Measurements from ENCODE around the gene SCAP.
"Not testable (repeated sequence)": the region's sequence is repeated elsewhere in the genome, so short reads cannot be mapped to it uniquely, and the experiment has no call there.

The SCAP gene

DNA sequence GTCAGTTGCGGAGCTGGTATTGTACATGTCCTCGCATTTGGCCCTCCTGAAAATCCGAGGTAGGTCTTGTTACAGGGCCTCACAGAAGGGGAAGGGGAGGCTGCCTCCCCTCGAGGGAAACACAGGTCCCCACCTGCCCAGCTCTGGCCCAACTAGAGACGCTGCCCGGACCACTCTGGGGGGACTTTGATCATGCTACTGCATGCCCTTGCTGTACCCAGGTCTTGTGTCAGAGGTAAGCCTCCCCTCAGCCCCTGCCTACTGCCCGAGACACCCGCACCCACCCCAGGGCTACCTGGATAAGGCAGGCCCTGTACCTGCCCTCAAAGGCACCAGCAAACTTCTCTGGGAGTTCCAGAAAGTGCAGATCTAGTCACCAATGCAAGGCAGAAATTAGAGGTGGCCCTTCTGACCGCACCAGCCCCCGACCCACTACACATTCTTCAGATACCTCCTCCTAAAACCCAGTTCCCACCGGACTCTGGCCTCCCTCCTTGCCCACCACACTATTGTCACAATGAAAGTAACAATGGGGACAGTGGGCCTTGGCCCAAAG lies 981 bp upstream of the SCAP start:
- peak overlapping the region; percentile 56 for H3K4me3 ChIP-seq (ENCODE audit: low read depth, low read length)
- no peaks in the 10 kb centered on the region for H3K9me3 ChIP-seq (ENCODE audit: control insufficient read depth, low read length)
- peak overlapping the region; percentile 70 for H3K27ac ChIP-seq
- peak overlapping the region; percentile 85 for H3K4me2 ChIP-seq (ENCODE audit: low read length)
- peak overlapping the region; percentile 93 for H2AFZ ChIP-seq
- peaks cover 30% of the 10 kb centered on the region for H3K79me2 ChIP-seq
- no peaks in the 10 kb centered on the region for H3K36me3 ChIP-seq (ENCODE audit: control insufficient read depth, insufficient read depth, low read length)
- peaks cover 8% of the 10 kb centered on the region for H3K4me1 ChIP-seq
- no peak overlapping the region for H3K9ac ChIP-seq
- TF ChIP-seq CTCF (IDR thresholded peaks at IDR 0.05), result no peak
- no peaks in the 10 kb centered on the region for H3K27me3 ChIP-seq (ENCODE audit: control insufficient read depth, insufficient read depth, low read length)

DNA sequence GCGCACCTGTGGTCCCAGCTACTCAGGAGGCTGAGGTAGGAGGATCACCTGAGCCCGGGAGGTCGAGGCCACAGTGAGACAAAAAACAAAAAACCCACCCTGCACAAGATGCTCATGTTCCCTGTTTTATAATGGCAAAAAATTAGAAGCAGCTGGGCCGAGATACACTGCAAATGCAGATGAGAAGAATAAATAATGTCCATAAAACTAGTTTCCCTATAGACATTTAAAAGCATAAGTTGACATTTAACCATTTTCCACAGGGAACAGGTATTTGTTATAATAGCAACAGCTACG lies 537 bp upstream of the SCAP start:
- H3K36me3 ChIP-seq (ENCODE audit: control insufficient read depth, insufficient read depth, low read length), result no peaks in the 10 kb centered on the region
- peaks cover 8% of the 10 kb centered on the region for H3K4me1 ChIP-seq
- TF ChIP-seq CTCF (IDR thresholded peaks at IDR 0.05), result no peak
- H2AFZ ChIP-seq, result peak overlapping the region; percentile 93
- no peaks in the 10 kb centered on the region for H3K27me3 ChIP-seq (ENCODE audit: control insufficient read depth, insufficient read depth, low read length)
- no peaks in the 10 kb centered on the region for H3K9me3 ChIP-seq (ENCODE audit: control insufficient read depth, low read length)
- H3K79me2 ChIP-seq, result peaks cover 34% of the 10 kb centered on the region
- peak overlapping the region; percentile 70 for H3K27ac ChIP-seq
- H3K4me3 ChIP-seq (ENCODE audit: low read depth, low read length), result peak overlapping the region; percentile 56
- peak overlapping the region; percentile 85 for H3K4me2 ChIP-seq (ENCODE audit: low read length)
- no peak overlapping the region for H3K9ac ChIP-seq

DNA sequence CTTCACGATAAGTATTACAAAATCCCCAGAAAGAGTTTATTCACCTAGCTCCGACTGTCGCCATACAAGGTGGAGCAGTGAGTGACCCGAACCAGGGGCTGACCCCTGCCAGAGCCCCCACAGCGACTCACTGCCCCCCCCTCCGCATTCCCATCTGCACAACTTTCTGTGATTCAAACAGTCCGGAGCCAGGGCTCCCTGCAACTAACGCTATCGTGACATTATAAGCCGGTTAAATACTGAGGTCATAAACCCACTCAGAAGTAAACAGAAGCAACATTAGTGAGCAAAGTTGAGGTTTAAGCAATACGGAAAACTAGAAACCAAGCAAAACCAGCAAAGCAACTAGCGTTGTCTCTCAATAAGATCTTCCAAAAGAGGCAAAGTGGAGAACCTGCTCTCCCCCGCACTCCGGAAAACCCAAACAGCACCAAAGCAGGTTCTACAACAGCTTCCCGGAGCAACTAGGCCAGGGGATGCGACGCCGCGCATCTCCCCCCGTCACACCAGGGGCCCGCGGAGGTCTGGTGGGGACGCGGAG lies 642 bp downstream of the SCAP start:
- H3K4me1 ChIP-seq, result peaks cover 8% of the 10 kb centered on the region
- no peaks in the 10 kb centered on the region for H3K27me3 ChIP-seq (ENCODE audit: control insufficient read depth, insufficient read depth, low read length)
- H3K4me2 ChIP-seq (ENCODE audit: low read length), result peak overlapping the region; percentile 64
- peak overlapping the region; percentile 70 for H3K27ac ChIP-seq
- peak overlapping the region; percentile 81 for H2AFZ ChIP-seq
- peak overlapping the region; percentile 21 for H3K9ac ChIP-seq
- no peaks in the 10 kb centered on the region for H3K36me3 ChIP-seq (ENCODE audit: control insufficient read depth, insufficient read depth, low read length)
- TF ChIP-seq CTCF (IDR thresholded peaks at IDR 0.05), result no peak
- H3K79me2 ChIP-seq, result peaks cover 42% of the 10 kb centered on the region
- H3K4me3 ChIP-seq (ENCODE audit: low read depth, low read length), result peak overlapping the region; percentile 62
- no peaks in the 10 kb centered on the region for H3K9me3 ChIP-seq (ENCODE audit: control insufficient read depth, low read length)

DNA sequence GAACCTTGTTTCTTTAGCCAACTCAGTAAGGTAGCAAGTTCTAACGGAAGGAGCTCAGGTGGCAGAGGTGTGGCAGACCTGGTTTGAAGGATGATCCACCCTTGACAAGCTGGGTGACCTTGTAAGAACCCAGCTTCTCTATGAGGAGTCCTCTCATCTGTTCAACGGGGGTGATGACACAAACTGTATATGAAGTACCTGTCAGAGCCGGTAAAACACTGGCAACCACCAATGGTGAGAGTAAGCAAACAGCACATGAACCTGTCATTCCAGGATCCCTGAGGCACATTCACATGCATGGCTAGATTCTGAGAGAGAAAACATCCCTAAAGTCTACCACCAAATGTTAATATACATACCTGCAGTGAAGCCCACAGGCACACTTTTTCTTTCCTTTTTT lies 2.4 kb downstream of the SCAP start:
- Histone ChIP-seq H2AFZ (no peak overlapping the region), H3K4me1 (peaks cover 8% of the 10 kb centered on the region), H3K9me3 (ENCODE audit: control insufficient read depth, low read length) (no peaks in the 10 kb centered on the region), H3K79me2 (peaks cover 54% of the 10 kb centered on the region), H3K4me3 (ENCODE audit: low read depth, low read length) (no peak overlapping the region), H3K36me3 (ENCODE audit: control insufficient read depth, insufficient read depth, low read length) (no peaks in the 10 kb centered on the region), H3K27me3 (ENCODE audit: control insufficient read depth, insufficient read depth, low read length) (no peaks in the 10 kb centered on the region), H3K4me2 (ENCODE audit: low read length) (peak overlapping the region; percentile 3), H3K9ac (no peak overlapping the region), H3K27ac (no peak overlapping the region)
- TF ChIP-seq CTCF (IDR thresholded peaks at IDR 0.05), result no peak

- TF ChIP-seq CTCF (IDR thresholded peaks at IDR 0.05), result no peak
- Histone ChIP-seq H3K27me3 (ENCODE audit: control insufficient read depth, insufficient read depth, low read length) (no peaks in the 10 kb centered on the region), H3K36me3 (ENCODE audit: control insufficient read depth, insufficient read depth, low read length) (no peaks in the 10 kb centered on the region), H3K4me3 (ENCODE audit: low read depth, low read length) (no peak overlapping the region), H3K4me1 (no peaks in the 10 kb centered on the region), H3K27ac (no peak overlapping the region), H3K79me2 (peaks cover 67% of the 10 kb centered on the region), H3K9me3 (ENCODE audit: control insufficient read depth, low read length) (no peaks in the 10 kb centered on the region), H3K4me2 (ENCODE audit: low read length) (no peak overlapping the region), H3K9ac (no peak overlapping the region), H2AFZ (no peak overlapping the region)
Observed at GRCh38 chr3:47469616-47470015, 6.1 kb downstream of the SCAP start.

DNA sequence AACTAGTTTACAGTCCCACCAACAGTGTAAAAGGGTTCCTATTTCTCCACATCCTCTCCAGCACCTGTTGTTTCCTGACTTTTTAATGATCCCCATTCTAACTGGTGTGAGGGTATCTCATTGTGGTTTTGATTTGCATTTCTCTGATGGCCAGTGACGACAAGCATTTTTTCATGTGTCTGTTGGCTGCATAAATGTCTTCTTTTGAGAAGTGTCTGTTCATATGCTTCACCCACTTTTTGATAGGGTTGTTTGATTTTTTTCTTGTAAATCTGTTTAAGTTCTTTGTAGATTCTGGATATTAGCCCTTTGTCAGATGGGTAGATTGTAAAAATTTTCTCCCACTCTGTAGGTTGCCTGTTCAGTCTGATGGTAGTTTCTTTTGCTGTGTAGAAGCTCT lies 7.4 kb downstream of the SCAP start:
- H3K9ac ChIP-seq; H3K9me3 ChIP-seq (ENCODE audit: control insufficient read depth, low read length); H3K4me1 ChIP-seq; H2AFZ ChIP-seq; H3K4me3 ChIP-seq (ENCODE audit: low read depth, low read length); H3K27ac ChIP-seq; H3K27me3 ChIP-seq (ENCODE audit: control insufficient read depth, insufficient read depth, low read length); H3K4me2 ChIP-seq (ENCODE audit: low read length); H3K36me3 ChIP-seq (ENCODE audit: control insufficient read depth, insufficient read depth, low read length): not testable (repeated sequence)
- H3K79me2 ChIP-seq, result peaks cover 69% of the 10 kb centered on the region
